Activated T-helper 1 cell treated with Interleukin-2 at 50 U/mL for 16 hours (primary cell): ENCODE data around the gene SHKBP1.
"Not testable (repeated sequence)": the region's sequence is repeated elsewhere in the genome, so short reads cannot be mapped to it uniquely, and the experiment has no call there.

Experiments
- DNase-seq: peaks from one replicate; pipeline ENCODE4 v3.0.0-alpha.2; 2020; ENCODE audit warnings: low read depth

Gene SHKBP1, protein sequence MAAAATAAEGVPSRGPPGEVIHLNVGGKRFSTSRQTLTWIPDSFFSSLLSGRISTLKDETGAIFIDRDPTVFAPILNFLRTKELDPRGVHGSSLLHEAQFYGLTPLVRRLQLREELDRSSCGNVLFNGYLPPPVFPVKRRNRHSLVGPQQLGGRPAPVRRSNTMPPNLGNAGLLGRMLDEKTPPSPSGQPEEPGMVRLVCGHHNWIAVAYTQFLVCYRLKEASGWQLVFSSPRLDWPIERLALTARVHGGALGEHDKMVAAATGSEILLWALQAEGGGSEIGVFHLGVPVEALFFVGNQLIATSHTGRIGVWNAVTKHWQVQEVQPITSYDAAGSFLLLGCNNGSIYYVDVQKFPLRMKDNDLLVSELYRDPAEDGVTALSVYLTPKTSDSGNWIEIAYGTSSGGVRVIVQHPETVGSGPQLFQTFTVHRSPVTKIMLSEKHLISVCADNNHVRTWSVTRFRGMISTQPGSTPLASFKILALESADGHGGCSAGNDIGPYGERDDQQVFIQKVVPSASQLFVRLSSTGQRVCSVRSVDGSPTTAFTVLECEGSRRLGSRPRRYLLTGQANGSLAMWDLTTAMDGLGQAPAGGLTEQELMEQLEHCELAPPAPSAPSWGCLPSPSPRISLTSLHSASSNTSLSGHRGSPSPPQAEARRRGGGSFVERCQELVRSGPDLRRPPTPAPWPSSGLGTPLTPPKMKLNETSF

DNA sequence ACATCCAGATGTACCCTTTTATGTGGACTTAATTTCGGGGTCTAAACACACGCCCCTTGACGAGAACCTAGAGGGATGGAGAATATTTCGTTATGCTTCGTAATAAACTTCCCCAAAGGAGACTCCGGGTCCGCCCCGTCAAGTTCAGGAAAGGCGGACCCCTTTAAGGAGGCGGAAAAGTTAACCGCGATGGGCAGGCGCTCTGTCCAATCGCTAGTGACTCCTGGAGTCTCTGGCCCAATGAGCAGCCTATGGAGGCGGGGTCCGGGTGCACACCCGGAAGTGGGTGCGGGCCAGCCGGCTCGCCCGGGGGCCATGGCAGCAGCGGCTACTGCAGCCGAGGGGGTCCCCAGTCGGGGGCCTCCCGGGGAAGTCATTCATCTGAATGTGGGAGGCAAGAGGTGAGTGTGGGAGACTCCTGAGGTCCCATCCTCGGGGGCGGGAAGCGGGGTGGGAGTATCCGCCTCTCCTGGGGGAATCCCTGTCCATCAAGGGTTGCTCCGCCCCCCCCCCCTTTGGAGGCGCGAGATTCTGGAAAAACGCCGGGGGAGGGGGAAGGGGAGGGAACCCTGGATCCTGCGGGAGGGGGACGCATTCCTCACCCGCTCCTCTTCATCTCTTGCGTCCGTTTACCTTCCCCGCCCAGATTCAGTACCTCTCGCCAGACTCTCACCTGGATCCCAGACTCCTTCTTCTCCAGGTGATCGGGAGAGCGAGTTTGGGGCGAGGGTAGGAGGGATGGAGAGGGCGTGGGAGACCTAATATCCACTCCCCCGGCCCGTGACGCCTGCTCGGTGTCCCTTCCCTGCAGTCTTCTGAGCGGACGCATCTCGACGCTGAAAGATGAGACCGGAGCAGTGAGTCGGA is at the start of gene SHKBP1:
Gene SHKBP1 (plus strand): TSS at position 289 of the 867 bp plus-strand sequence. CDS start 27 bp downstream, at position 316.
- DNase-seq = peak; percentile 87

- DNase-seq = no peak
Observed at GRCh38 chr19:40528078-40528477, 48.6 kb upstream of the SHKBP1 start.

GRCh38 chr19:40528533-40529092 is 48.1 kb upstream of the SHKBP1 start:
- DNase-seq = no peak

GRCh38 chr19:40529093-40529954 is 47.3 kb upstream of the SHKBP1 start:
- DNase-seq = peak; percentile 87

GRCh38 chr19:40530091-40530901 is 46.4 kb upstream of the SHKBP1 start:
- DNase-seq = no peak

GRCh38 chr19:40533508-40533907 is 43.2 kb upstream of the SHKBP1 start:
- DNase-seq = no peak

- no peak for DNase-seq
Observed at GRCh38 chr19:40534148-40534547, 42.5 kb upstream of the SHKBP1 start.

DNA sequence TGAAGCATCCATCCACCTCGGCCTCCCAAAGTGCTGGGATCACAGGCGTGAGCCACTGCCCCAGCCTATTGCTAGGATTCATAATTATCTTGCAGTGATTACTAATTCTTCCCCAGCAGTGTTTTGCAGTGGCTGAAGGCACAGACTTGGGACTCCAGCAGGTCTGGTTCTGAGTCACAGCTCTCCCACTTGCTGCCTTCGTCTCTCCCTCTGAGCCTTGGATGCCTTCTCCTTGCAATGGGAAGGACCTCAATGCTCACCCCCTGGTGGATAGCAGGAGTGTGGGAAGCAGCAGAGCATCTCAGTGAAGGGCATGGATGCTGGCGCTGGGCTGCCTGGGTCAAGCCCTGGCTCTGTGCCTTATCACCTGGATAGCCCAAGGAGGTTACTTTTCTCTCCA is 37.6 kb upstream of the SHKBP1 start:
- no peak for DNase-seq

GRCh38 chr19:40542202-40542859 is 34.3 kb upstream of the SHKBP1 start:
- DNase-seq = no peak

DNA sequence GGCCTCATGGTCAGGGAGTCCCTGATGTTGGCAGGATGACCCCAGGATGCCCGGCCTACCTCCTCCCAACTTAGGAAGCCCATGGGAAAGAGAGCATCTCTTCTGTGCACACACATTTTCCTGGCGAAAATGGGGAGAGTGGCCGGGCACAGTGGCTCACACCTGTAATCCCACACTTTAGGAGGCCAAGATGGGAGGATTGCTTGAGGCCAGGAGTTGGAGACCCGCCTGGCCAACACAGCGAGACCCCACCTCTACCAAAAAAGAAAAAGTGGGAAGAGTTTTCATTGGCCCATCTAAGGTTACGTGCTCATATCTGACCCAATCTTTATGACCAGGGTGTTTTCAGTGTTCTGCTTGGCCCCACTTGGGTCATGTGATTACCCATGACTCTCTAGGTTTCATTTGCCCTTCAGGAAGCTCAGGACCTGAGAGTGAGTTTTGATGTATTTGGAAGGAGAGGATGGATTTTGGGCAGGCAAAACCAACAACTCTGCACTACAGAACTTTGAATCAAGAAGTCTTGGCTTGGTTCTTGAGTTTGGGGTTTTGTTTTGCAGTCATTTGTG is 33.6 kb upstream of the SHKBP1 start:
- DNase-seq = no peak

DNA sequence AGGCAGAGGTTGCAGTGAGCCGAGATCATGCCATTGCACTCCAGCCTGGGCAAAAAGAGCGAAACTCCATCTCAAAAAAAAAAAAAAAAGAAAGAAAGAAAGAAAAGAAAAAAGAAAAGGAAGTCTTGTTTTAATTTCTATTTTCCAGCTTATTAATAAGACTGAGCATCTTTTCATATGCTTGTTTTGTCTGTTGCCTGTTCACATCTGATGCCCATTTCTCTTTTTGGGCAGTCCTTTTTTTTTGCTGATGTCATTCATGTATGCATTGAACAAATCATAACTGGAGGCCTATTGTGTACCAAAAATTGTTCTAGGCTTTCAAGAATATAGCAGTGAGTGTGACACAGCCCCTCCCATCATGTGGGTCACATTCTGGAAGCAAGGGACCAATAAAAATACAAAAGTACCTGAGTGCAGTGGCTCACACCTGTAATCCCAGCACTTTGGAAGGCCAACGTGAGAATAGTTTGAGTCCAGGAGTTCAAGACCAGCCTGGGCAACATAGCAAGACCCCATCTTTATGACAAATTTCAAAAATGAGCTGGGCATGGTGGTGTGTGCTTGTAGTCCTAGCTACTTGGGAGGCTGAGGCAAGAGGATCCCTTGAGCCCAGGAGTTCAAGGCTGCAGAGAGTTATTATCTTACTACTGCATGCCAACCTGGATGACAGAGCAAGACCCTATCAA is 30.4 kb upstream of the SHKBP1 start:
- DNase-seq = not testable (repeated sequence)

DNA sequence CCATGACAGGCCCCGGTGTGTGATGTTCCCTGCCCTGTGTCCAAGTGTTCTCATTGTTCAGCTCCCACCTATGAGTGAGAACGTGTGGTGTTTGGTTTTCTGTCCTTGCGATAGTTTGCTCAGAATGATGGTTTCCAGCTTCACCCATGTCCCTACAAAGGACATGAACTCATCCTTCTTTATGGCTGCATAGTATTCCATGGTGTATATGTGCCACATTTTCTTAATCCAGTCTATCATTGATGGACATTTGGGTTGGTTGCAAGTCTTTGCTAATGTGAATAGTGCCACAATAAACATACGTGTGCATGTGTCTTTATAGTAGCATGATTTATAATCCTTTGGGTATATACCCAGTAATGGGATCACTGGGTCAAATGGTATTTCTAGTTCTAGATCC is 29.5 kb upstream of the SHKBP1 start:
- DNase-seq = not testable (repeated sequence)

DNA sequence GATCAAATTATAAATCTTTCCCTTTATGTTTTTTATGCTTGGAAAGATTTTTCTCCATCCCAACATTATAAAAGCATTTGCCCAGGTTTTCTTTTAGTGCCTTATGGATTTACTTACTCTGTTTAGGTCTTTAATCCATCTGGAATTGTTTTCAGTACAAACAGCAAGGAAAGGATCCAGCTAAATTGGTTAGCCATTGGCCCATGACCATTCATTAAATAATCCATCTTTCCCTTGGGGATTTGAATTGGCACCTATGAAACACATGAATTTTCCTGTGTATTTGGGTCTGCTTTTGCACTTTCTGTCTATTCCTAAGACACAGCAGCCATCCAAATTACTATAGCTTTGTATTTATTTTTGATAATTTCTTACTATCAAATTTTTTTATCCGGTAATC is 28.8 kb upstream of the SHKBP1 start:
- no peak for DNase-seq

DNA sequence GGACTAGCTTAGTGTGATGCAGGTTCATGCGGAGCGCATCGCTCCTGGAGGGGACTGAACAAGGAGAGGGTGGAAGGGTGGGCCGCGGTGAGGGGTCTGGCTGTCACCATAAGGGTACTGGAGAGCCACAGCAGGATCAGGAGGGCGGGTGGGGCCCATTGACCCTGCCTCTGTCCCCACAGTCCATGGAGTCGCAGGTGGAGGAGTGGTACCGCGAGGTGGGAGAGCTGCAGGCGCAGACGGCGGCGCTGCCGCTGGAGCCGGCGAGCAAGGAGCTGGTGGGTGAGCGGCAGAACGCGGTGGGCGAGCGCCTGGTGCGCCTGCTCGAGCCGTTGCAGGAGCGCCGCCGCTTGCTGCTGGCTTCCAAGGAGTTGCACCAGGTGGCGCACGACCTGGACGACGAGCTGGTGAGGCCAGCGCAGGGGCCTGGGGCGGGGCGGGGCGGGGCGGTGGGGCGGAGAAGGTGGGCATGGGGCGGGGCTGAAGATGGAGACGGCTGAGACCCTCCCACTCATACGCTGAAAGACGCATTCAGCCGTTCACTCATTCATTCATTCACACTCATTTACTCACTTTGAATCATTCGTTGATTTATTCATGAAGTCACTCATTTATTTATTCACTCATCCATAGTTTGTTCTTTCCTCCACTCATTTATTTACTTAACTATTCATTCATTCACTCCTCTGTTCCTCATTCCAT is 27.5 kb upstream of the SHKBP1 start:
- peak; percentile 55 for DNase-seq

DNA sequence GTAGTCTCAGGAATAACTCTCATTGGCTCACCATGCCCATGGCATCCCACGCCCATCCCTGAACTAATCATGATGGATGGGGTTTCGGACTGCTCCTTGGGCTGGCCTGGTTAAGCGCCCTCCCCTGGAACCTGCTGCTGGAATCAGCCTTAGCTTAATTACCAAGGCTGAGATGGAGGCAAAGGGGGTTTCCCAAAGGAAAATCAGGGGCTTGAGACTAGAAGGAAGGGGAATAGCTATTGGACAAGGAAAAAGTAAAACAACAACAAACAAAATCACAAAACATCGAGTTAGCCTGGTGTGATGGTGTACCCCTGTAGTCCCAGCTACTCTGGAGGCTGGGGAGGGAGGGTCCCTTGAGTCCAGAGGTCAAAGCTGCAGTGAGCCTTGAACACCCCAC is 25.7 kb upstream of the SHKBP1 start:
- DNase-seq = no peak

DNA sequence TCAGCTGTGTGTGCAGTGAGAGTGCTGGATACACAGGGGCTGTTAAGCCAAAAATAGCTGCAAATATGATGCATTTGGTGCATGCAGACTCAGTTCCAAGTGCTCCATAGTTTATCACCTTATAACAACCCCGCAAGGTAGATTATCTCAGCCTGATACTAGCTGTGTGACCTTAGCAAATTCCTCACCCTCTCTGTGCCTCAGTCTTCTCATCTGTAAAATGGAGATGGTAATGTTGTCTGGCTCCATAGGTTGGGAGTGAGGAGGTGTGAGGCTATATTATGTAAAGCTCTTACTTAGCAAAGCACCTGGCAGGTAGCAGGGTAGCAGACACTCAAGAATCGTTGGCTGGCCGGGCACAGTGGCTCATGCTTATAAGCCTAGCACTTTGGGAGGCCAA is 23.8 kb upstream of the SHKBP1 start:
- no peak for DNase-seq

GRCh38 chr19:40553885-40554857 is 22.5 kb upstream of the SHKBP1 start:
- no peak for DNase-seq
